Neural progenitor cell (in vitro differentiated cells): ENCODE measurements around the gene ZNF444.

ENCODE experiments used
- EZH2 ChIP-seq: fragments of 200-600 bp; sonication (generic); IDR thresholded peaks from 2 replicates; pipeline ENCODE4 v1.6.1; 2017; ENCODE audit warnings: antibody characterized with exemption, mild to moderate bottlenecking, moderate library complexity
- EZH2phosphoT487 ChIP-seq: fragments of 200-600 bp; sonication (generic); IDR thresholded peaks from 2 replicates; pipeline ENCODE4 v1.6.1; 2017; ENCODE audit warnings: antibody characterized with exemption
- TF ChIP-seq, protein P1 (sequence below): fragments of 200-600 bp; sonication (generic); IDR thresholded peaks from 2 replicates; pipeline ENCODE4 v1.5.1; 2017; ENCODE audit warnings: antibody characterized with exemption, mild to moderate bottlenecking

DNA sequence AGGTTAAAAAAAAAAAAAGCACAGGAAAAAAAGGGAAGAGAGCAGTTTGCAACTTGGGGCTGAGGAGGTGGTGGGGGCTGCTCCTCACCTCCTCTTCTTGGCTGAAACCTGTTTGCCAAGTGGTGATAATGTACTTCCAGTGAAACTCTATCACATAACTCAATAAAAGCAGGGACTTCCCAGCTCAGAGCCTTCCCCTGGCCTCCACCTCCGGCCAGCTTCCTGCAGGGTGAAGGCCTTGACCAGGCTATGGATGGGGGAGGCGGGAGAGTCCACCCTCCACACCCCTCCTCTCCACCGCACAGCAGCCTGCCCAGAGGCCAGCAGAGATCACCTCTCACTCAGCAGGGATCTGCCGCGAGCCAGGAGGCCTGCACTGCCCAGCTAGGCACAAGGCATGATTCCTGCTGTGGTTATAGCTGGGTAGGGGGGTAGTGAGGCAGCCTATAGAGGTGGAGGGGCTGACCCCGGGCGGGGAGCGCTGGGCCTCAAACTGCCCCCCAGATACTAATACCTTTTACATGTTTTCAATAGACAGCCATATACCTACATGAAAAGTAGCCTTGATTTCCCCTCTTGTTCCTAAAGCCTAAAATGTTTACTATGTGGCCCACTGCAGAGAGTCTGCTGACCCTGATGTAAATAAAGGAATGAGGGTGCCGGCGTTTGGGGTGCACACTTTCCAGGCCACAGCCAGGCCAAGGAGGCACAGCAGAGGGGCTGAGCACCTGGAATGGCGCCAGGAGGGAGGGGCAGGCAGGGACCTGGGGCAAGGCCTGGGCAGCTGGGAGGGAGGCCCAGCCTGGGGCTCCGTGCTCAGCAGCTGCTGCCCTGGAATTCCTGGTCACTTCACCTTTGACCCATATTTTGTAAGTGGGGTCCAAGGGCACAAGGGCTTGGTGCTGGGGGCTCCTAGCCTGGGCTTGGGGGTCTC lies 30.3 kb upstream of the ZNF444 start:
- TF ChIP-seq, protein P1, sequence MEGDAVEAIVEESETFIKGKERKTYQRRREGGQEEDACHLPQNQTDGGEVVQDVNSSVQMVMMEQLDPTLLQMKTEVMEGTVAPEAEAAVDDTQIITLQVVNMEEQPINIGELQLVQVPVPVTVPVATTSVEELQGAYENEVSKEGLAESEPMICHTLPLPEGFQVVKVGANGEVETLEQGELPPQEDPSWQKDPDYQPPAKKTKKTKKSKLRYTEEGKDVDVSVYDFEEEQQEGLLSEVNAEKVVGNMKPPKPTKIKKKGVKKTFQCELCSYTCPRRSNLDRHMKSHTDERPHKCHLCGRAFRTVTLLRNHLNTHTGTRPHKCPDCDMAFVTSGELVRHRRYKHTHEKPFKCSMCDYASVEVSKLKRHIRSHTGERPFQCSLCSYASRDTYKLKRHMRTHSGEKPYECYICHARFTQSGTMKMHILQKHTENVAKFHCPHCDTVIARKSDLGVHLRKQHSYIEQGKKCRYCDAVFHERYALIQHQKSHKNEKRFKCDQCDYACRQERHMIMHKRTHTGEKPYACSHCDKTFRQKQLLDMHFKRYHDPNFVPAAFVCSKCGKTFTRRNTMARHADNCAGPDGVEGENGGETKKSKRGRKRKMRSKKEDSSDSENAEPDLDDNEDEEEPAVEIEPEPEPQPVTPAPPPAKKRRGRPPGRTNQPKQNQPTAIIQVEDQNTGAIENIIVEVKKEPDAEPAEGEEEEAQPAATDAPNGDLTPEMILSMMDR: no peak
- TF ChIP-seq EZH2 (no peak), EZH2phosphoT487 (no peak)
